Retinal pigment epithelial cell (primary cell): ENCODE data around the gene VPS18.

Source experiments
- DNase-seq: peaks from one replicate; pipeline ENCODE4 v3.0.0-alpha.2; 2010; ENCODE audit warnings: low read depth
- H3K4me3 ChIP-seq: 2 replicates; pipeline ENCODE4 v1.5.1; 2011; ENCODE audit warnings: mild to moderate bottlenecking, low read length, control low read depth, moderate library complexity
- CTCF ChIP-seq: conservative IDR thresholded peaks from 2 replicates; pipeline ENCODE4 v1.5.1; 2011; ENCODE audit warnings: low read depth, low read length, control low read depth, inconsistent platforms

The VPS18 gene

GRCh38 chr15:40909662-40910630 is 15.7 kb downstream of the VPS18 start:
- TF ChIP-seq CTCF: no peak
- no peak for DNase-seq
- H3K4me3 ChIP-seq: no peak overlapping the region

- no peak overlapping the region for H3K4me3 ChIP-seq
- TF ChIP-seq CTCF: no peak
- no peak for DNase-seq
These were observed 16.9 kb downstream of the VPS18 start for GRCh38 chr15:40911141-40911540.

- DNase-seq: no peak
- no peak overlapping the region for H3K4me3 ChIP-seq
- TF ChIP-seq CTCF: no peak
These were observed 17.4 kb downstream of the VPS18 start for GRCh38 chr15:40911693-40912092.

GRCh38 chr15:40912478-40912877 is 18.2 kb downstream of the VPS18 start:
- no peak for DNase-seq
- TF ChIP-seq CTCF: no peak
- H3K4me3 ChIP-seq: no peak overlapping the region

- TF ChIP-seq CTCF: no peak
- DNase-seq: no peak
- H3K4me3 ChIP-seq: no peak overlapping the region
These were observed 19.8 kb downstream of the VPS18 start for GRCh38 chr15:40914013-40914412.

GRCh38 chr15:40914486-40914885 is 20.2 kb downstream of the VPS18 start:
- no peak for DNase-seq
- H3K4me3 ChIP-seq: no peak overlapping the region
- TF ChIP-seq CTCF: no peak

- TF ChIP-seq CTCF: no peak
- H3K4me3 ChIP-seq: no peak overlapping the region
- DNase-seq: no peak
These were observed 20.9 kb downstream of the VPS18 start for GRCh38 chr15:40915116-40915661.
